Measurements from ENCODE around the gene EIF3L.

Gene EIF3L

GRCh38 chr22:37860796-37861421 is 11.7 kb downstream of the EIF3L start:
- Histone ChIP-seq H3K36me3 (peaks cover 92% of the 10 kb centered on the region), H3K4me1 (peaks cover 17% of the 10 kb centered on the region), H3K27me3 (no peaks in the 10 kb centered on the region), H3K9me3 (no peaks in the 10 kb centered on the region), H3K4me3 (ENCODE audit: low read depth, low read length) (no peak overlapping the region)
- TF ChIP-seq CTCF (IDR thresholded peaks at IDR 0.05; ENCODE audit: low read depth, low read length), result no peak
- DNase-seq, result no peak

GRCh38 chr22:37862570-37863325 is 13.5 kb downstream of the EIF3L start:
- Histone ChIP-seq H3K27me3 (no peaks in the 10 kb centered on the region), H3K36me3 (peaks cover 94% of the 10 kb centered on the region), H3K4me1 (peaks cover 17% of the 10 kb centered on the region), H3K9me3 (no peaks in the 10 kb centered on the region), H3K4me3 (ENCODE audit: low read depth, low read length) (no peak overlapping the region)
- no peak for DNase-seq
- TF ChIP-seq CTCF (IDR thresholded peaks at IDR 0.05; ENCODE audit: low read depth, low read length), result no peak

- DNase-seq, result no peak
- Histone ChIP-seq H3K4me1 (peaks cover 17% of the 10 kb centered on the region), H3K27me3 (no peaks in the 10 kb centered on the region), H3K4me3 (ENCODE audit: low read depth, low read length) (no peak overlapping the region), H3K36me3 (peaks cover 93% of the 10 kb centered on the region), H3K9me3 (no peaks in the 10 kb centered on the region)
- no peak for TF ChIP-seq CTCF (IDR thresholded peaks at IDR 0.05; ENCODE audit: low read depth, low read length)
Observed at GRCh38 chr22:37865510-37865909, 16.3 kb downstream of the EIF3L start.

- TF ChIP-seq CTCF (IDR thresholded peaks at IDR 0.05; ENCODE audit: low read depth, low read length), result no peak
- H3K4me3 ChIP-seq (ENCODE audit: low read depth, low read length), result no peak overlapping the region
- no peaks in the 10 kb centered on the region for H3K4me1 ChIP-seq
- DNase-seq, result no peak
- H3K9me3 ChIP-seq, result no peaks in the 10 kb centered on the region
- peaks cover 92% of the 10 kb centered on the region for H3K36me3 ChIP-seq
- no peaks in the 10 kb centered on the region for H3K27me3 ChIP-seq
Observed at GRCh38 chr22:37870273-37870672, 21.1 kb downstream of the EIF3L start.

GRCh38 chr22:37880668-37881440 is 31.6 kb downstream of the EIF3L start:
- no peak overlapping the region for H3K4me3 ChIP-seq (ENCODE audit: low read depth, low read length)

More at GRCh38 chr22:37880668-37881440, 31.6 kb downstream of the EIF3L start:
- H3K4me1 ChIP-seq, result no peaks in the 10 kb centered on the region
- H3K9me3 ChIP-seq, result no peaks in the 10 kb centered on the region
- DNase-seq, result no peak
- no peak for TF ChIP-seq CTCF (IDR thresholded peaks at IDR 0.05; ENCODE audit: low read depth, low read length)
- no peaks in the 10 kb centered on the region for H3K27me3 ChIP-seq
- H3K36me3 ChIP-seq, result peaks cover 86% of the 10 kb centered on the region
